Stomach smooth muscle (tissue), 2 donors: ENCODE data around the gene MED8.
A peak's percentile ranks its signal among the peaks of the same experiment; 100 is the strongest.

Experiments
- H3K27ac ChIP-seq: one replicate; pipeline ENCODE4 v1.7.0; 2013; ENCODE audit warnings: mild to moderate bottlenecking, low read length, inconsistent platforms
- H3K27me3 ChIP-seq, 2 donors: one replicate each; pipeline ENCODE4 v1.7.0; 2013; ENCODE audit warnings: low read length in 2 of 2; ENCODE audit not compliant: insufficient read depth in 2 of 2, control insufficient read depth in 1 of 2
- H3K36me3 ChIP-seq, 2 donors: one replicate each; pipeline ENCODE4 v1.7.0; 2013; ENCODE audit warnings: low read length in 2 of 2; ENCODE audit not compliant: control insufficient read depth in 2 of 2, insufficient read depth in 2 of 2
- H3K4me1 ChIP-seq: one replicate; pipeline ENCODE4 v1.7.0; 2013; ENCODE audit warnings: low read length; ENCODE audit not compliant: control insufficient read depth, insufficient read depth
- H3K4me3 ChIP-seq, 2 donors: one replicate each; pipeline ENCODE4 v1.7.0; 2013; ENCODE audit warnings: low read length in 2 of 2
- H3K9ac ChIP-seq, 2 donors: one replicate each; pipeline ENCODE4 v1.7.0; 2013; ENCODE audit warnings: low read length in 2 of 2, mild to moderate bottlenecking in 1 of 2
- H3K9me3 ChIP-seq, 2 donors: one replicate each; pipeline ENCODE4 v1.7.0; 2013; ENCODE audit warnings: low read length in 2 of 2; ENCODE audit not compliant: control insufficient read depth in 2 of 2
- donor health status: healthy.
- donor health status: Pancreatic carcinoma.

The MED8 gene

DNA sequence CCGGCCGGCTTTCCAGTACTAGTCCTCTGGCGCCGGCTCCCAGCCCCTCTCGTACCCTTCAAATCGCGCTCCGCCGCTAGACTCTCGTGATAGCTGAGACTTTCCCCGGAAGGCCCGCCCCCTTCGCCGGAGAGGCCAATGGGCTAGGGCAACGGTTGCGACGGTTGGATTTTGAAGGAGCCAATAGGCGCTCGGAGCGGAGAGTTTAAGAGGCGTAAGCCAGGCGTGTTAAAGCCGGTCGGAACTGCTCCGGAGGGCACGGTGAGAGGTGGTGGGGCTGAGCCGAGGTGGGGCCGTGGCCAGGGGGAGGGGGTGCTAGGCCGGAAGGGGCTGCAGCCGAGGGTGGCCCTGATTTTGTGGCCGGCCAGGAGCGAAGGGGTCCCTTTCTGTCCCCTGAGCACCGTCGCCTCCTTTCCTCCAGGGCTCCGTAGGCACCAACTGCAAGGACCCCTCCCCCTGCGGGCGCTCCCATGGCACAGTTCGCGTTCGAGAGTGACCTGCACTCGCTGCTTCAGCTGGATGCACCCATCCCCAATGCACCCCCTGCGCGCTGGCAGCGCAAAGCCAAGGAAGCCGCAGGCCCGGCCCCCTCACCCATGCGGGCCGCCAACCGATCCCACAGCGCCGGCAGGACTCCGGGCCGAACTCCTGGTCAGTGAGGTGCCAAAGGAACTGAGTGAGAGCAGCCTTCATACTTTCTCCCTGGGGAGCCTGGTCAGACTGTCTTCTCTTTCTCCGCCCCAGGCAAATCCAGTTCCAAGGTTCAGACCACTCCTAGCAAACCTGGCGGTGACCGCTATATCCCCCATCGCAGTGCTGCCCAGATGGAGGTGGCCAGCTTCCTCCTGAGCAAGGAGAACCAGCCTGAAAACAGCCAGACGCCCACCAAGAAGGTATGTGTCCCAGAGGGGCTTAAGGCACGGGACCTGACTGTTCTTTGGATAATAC lies 30.6 kb downstream of the MED8 start, which contains the start of gene CDC20:
Gene CDC20, plus strand, starts transcription at position 236 of the 948 bp plus-strand sequence. Its CDS starts 235 bp downstream, at position 471.
- H3K9me3 ChIP-seq, result no peaks in the 10 kb centered on the region
- H3K27ac ChIP-seq, result peak within 1 kb of the TSS; percentile 89
- H3K4me3 ChIP-seq, result peak within 1 kb of the TSS; percentile 88 to 90
- peak within 1 kb of the TSS; percentile 95 to 98 for H3K9ac ChIP-seq
- no peaks in the 10 kb centered on the region for H3K27me3 ChIP-seq
- H3K36me3 ChIP-seq, result peaks cover 9 to 20% of the 10 kb centered on the region in 2 donors
- H3K4me1 ChIP-seq, result peaks cover 13% of the 10 kb centered on the region

DNA sequence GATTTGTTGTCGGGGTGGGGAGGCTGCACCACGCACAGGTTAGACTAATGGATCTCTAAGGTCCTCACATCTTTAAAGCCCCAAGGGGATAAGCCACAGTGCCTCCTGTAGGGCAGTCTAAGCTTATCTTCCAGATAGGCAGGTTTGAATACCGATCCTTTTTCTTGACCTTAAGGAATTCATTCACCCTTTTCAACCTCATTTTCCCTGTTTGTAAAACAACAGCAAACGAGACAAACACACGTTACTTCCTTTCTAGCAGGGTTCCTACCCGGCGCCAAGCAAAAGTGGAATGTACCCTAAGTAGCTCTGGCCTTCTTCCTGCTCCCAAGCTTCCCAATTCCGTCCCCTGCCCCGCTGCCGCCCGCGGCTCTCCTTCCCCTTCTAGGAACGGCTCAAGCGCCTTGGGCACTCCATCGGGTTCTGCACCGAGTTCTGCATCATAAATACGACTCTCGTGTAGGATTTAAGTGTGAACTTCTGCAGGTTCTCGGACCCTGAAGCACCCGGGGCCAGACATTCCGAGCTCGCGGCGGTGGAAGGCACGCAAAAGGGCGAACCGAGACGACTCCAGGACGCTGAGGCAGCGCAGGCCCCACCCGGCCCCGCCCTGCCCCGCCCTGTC lies 31.4 kb downstream of the MED8 start:
- Histone ChIP-seq H3K36me3 (peaks cover 4 to 13% of the 10 kb centered on the region in 2 donors), H3K9me3 (no peaks in the 10 kb centered on the region), H3K4me1 (peaks cover 13% of the 10 kb centered on the region), H3K27ac (peak overlapping the region; percentile 89), H3K27me3 (no peaks in the 10 kb centered on the region), H3K9ac (peak overlapping the region; percentile 95 to 98), H3K4me3 (peak overlapping the region; percentile 88 to 90)

DNA sequence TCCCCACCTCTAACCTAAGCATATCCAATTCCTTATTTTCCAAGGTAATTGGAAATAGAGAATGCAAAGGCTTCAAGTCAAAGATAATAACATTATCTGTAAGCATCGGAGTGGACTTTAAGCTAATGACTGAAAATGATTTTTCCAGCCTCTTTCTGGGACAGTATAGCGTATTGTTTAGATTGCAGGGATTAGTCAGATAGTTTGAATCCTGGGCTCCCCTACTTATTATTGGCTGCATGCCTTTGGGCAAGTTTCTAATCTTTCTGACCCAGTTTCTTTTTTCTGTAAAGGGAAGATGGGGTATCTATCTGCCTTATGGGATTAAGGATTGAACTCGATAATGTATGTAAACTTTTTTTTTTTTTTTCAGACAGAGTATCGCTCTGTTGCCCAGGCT lies 32.3 kb downstream of the MED8 start:
- Histone ChIP-seq H3K4me1 (peaks cover 13% of the 10 kb centered on the region), H3K9ac (no peak overlapping the region), H3K9me3 (no peaks in the 10 kb centered on the region), H3K36me3 (peaks cover 4 to 8% of the 10 kb centered on the region in 2 donors), H3K27ac (no peak overlapping the region), H3K27me3 (no peaks in the 10 kb centered on the region), H3K4me3 (no peak overlapping the region)

DNA sequence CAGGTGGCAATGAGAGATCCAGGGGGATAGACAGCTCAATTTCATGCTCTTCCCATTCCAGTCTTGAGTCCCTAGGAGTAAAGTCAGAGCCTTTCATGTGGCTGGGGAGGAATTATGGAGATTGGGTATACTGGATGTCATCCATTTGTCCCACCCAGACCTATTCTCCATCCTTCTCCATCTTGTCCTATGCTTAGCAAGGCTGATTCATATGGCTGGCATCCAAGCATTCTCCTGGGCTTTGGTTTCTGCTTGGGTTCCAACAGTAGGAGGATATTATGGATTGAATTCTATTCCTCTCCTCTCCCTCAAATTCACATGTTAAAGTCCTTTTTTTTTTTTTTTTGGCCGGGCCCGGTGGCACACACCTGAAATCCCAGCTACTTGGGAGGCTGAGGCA lies 34.7 kb downstream of the MED8 start:
- Histone ChIP-seq H3K9me3 (no peaks in the 10 kb centered on the region), H3K4me1 (peaks cover 14% of the 10 kb centered on the region), H3K9ac (no peak overlapping the region), H3K4me3 (no peak overlapping the region), H3K27ac (no peak overlapping the region), H3K27me3 (no peaks in the 10 kb centered on the region), H3K36me3 (no peaks in the 10 kb centered on the region)

DNA sequence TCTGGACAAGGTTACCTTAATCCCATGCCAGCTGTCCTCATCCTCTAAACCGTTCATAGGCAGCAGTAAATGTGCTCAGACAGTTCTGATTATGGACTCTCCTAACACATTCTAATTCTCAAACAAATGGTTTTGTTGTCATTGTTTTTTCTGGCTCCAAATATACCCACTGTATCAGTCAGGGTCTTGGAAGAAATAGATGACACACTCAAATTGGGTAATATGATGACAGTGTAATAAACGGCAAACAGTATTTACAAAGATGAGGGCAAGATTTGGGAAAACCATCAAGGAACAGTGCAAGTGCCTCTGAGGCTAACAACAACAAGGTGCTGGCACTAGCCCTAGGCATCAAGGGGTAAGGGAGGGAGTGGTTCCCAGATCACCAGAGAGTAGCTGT lies 35.1 kb downstream of the MED8 start:
- Histone ChIP-seq H3K36me3 (no peaks in the 10 kb centered on the region), H3K27me3 (no peaks in the 10 kb centered on the region), H3K9ac (no peak overlapping the region), H3K27ac (no peak overlapping the region), H3K4me1 (peaks cover 19% of the 10 kb centered on the region), H3K4me3 (no peak overlapping the region), H3K9me3 (no peaks in the 10 kb centered on the region)

DNA sequence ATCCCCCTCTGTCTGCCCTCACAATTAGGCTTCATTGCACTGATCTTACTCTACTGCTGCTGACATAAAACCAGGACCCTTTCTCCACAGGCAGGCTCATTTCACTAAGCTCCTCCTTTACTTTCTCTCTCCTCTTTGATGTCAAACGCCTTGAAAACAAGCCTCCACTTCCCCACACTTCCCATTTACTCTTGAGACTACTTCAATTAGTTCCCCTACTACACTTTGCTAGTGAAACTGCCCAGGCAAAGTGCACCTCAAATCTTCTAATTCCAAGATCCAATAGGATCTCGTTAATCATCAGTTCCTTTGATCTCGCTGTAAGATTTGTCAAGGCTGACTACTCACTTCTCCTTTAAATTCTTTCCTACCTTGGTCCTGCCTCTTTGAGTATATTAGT lies 36.7 kb downstream of the MED8 start:
- no peaks in the 10 kb centered on the region for H3K36me3 ChIP-seq
- no peak overlapping the region for H3K9ac ChIP-seq
- H3K4me1 ChIP-seq, result peaks cover 22% of the 10 kb centered on the region
- no peaks in the 10 kb centered on the region for H3K27me3 ChIP-seq
- H3K9me3 ChIP-seq, result no peaks in the 10 kb centered on the region
- no peak overlapping the region for H3K27ac ChIP-seq
- H3K4me3 ChIP-seq, result no peak overlapping the region

DNA sequence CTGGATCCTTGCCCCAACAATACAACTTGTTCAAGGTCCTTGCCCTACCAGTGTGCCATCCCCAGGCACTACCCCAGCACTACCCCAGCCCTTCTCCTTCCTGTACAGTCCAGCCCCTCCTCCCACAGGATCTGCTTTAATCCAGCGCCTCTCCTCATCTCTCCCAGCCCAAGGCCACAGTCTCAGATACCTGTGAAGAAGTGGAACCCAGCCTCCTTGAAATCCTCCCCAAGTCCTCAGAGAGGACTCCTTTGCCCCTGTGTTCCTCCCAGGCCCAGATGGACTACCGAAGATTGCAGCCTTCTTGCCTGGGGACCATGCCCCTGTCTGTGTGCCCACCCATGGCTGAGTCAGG lies 37.3 kb downstream of the MED8 start:
- peaks cover 20% of the 10 kb centered on the region for H3K4me1 ChIP-seq
- H3K4me3 ChIP-seq, result no peak overlapping the region
- H3K9me3 ChIP-seq, result no peaks in the 10 kb centered on the region
- no peaks in the 10 kb centered on the region for H3K36me3 ChIP-seq
- no peak overlapping the region for H3K9ac ChIP-seq
- H3K27ac ChIP-seq, result no peak overlapping the region
- H3K27me3 ChIP-seq, result no peaks in the 10 kb centered on the region

DNA sequence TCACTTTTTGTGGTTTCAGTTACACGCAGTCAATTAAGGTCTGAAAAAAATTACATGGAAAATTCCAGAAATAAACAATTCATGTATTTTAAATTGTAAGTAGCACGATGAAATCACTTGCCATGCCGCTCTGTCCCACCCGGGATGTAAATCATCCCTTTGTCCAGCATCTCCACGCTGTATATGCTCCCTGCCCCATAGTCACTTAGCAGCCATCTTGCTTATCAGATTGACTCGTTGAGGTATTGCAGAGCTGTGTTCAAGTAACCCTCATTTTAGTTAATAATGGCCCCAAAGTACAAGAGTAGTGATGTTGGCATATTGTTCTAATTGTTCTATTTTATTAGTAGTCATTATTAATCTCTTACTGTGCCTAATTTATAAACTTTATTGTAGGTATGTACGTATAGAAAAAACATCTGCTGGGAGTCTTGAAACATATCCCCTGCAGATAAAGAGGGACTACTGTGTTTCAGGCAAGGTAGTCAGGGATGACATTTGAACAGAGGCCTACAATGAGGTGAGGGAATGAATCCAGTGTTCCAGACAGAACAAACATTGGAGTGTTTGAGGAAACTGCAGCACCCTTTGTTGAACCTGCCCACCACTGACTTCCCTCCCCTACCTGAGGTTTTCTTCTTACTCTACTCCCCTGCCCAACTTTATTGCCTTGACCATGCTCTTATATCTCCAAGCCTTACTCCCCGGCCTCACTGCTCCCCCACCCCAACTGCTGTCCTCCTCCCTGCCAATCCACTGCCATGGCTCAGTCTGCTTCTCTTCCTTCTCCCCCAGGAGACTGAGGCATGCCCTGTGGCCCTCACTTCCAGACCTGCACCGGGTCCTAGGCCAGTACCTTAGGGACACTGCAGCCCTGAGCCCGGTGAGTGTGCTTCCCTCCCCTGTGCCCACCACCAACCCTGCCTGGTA lies 37.9 kb downstream of the MED8 start:
- no peak overlapping the region for H3K27ac ChIP-seq
- no peaks in the 10 kb centered on the region for H3K27me3 ChIP-seq
- H3K36me3 ChIP-seq, result no peaks in the 10 kb centered on the region
- H3K4me3 ChIP-seq, result no peak overlapping the region
- peaks cover 20% of the 10 kb centered on the region for H3K4me1 ChIP-seq
- no peaks in the 10 kb centered on the region for H3K9me3 ChIP-seq
- H3K9ac ChIP-seq, result no peak overlapping the region

DNA sequence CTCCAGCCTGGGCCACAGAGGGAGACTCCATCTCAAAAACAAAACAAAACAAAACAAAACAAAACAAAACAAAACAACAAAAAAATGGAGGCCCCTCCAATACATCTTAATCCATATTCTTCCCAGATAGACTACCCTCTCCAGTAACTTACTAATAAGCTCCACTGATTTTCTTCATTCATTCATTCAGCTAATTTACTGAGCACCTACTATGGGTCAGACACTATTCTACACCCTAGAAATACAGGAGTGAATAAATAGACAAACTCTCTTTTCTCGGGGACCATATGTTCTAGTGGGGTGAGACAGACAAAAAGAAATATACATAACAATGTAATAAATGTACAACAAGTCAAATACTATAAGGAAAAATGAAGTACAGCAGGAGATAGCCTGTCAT lies 38.6 kb downstream of the MED8 start:
- H3K36me3 ChIP-seq, result no peaks in the 10 kb centered on the region
- no peak overlapping the region for H3K4me3 ChIP-seq
- H3K9me3 ChIP-seq, result no peaks in the 10 kb centered on the region
- no peaks in the 10 kb centered on the region for H3K27me3 ChIP-seq
- no peak overlapping the region for H3K27ac ChIP-seq
- H3K4me1 ChIP-seq, result peaks cover 20% of the 10 kb centered on the region
- H3K9ac ChIP-seq, result no peak overlapping the region

DNA sequence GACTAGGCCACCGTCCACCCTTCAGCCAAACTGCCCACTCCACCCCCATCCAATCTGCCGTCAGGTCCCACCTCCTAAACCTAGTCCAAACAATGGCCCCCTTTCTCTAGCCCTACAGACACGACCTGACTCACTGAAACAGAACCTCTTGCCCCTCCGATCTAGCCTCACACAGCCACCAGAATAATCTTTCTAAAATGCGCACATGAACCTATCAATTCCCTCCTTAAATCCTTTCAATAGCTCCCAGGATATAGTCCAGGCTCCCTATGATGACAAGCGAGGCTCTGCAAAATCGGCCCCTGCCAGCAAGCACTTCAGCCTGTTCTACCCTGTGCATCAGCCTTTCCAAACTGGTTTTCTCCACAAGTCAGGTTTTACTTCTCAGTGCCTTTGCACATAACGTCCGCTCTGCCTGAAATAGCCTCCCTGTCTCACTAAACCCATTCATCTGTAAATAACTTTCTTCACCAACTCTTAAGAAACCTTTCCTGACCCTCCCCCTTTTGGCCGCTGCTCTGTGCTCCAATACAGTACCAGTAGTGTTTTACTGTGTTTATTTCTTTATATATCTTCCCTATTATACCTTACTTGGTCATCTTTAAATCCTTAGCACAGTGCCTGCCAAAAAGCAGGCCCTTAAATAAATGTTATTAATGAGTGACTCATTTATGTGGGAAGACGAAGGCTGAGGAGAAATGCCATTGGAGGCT lies 39.9 kb downstream of the MED8 start:
- H3K36me3 ChIP-seq, result no peaks in the 10 kb centered on the region
- H3K27me3 ChIP-seq, result no peaks in the 10 kb centered on the region
- H3K9ac ChIP-seq, result peak overlapping the region; percentile 76 to 86
- H3K4me3 ChIP-seq, result peak overlapping the region; percentile 73 to 79
- H3K27ac ChIP-seq, result peak overlapping the region; percentile 82
- H3K9me3 ChIP-seq, result no peaks in the 10 kb centered on the region
- peaks cover 20% of the 10 kb centered on the region for H3K4me1 ChIP-seq
